GM10266 (cell line): ENCODE results near the gene CDC42EP5.

Experiments
- DNase-seq: peaks from one replicate; pipeline ENCODE4 v3.0.0; 2012; ENCODE audit errors: extremely low spot score
- TF ChIP-seq, protein P1 (sequence below): IDR thresholded peaks from 2 replicates; pipeline ENCODE4 v1.5.1; 2012; ENCODE audit warnings: mild to moderate bottlenecking, low read depth; ENCODE audit not compliant: control insufficient read depth, insufficient read depth; ENCODE audit errors: missing control alignments

CDC42EP5 gene

DNA sequence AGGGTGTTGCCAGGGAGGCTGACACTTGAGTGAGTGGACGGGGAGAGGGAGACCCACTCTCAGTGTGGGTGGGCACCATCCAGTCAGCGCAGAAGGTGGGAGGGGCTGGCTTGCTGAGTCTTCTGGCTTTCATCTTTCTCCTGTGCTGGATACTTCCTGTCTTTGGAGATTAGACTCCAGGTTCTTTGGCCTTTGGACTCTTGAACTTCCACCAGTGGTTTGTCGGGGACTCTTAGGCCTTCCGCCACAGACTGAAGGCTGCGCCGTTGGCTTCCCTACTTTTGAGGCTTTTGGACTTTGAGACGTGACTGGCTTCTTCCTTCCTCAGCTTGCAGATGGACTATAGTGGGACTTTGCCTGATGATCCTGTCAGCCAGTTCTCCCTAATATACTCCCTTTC lies 28.4 kb downstream of the CDC42EP5 start:
- TF ChIP-seq, protein P1, sequence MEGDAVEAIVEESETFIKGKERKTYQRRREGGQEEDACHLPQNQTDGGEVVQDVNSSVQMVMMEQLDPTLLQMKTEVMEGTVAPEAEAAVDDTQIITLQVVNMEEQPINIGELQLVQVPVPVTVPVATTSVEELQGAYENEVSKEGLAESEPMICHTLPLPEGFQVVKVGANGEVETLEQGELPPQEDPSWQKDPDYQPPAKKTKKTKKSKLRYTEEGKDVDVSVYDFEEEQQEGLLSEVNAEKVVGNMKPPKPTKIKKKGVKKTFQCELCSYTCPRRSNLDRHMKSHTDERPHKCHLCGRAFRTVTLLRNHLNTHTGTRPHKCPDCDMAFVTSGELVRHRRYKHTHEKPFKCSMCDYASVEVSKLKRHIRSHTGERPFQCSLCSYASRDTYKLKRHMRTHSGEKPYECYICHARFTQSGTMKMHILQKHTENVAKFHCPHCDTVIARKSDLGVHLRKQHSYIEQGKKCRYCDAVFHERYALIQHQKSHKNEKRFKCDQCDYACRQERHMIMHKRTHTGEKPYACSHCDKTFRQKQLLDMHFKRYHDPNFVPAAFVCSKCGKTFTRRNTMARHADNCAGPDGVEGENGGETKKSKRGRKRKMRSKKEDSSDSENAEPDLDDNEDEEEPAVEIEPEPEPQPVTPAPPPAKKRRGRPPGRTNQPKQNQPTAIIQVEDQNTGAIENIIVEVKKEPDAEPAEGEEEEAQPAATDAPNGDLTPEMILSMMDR = no peak
- DNase-seq = no peak

DNA sequence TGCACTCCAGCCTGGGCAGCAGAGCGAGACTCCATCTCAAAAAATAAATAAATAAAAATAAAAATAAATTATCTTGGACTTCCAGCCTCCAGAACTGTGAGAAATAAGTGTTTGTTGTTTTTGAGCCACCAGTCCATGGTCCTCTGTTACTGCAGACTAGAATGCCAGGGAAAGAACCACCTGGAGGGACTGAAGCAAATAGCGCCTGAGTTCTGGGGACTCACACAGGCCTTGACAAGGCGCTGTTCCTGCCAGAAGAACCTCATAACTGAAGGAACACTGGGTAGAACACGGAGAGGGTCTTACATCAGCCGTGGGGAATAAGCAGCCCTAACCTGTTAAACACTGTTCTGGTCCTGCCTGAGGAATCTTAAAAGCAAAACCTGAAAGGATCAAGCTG lies 32.5 kb downstream of the CDC42EP5 start:
- TF ChIP-seq, protein P1 = no peak

DNA sequence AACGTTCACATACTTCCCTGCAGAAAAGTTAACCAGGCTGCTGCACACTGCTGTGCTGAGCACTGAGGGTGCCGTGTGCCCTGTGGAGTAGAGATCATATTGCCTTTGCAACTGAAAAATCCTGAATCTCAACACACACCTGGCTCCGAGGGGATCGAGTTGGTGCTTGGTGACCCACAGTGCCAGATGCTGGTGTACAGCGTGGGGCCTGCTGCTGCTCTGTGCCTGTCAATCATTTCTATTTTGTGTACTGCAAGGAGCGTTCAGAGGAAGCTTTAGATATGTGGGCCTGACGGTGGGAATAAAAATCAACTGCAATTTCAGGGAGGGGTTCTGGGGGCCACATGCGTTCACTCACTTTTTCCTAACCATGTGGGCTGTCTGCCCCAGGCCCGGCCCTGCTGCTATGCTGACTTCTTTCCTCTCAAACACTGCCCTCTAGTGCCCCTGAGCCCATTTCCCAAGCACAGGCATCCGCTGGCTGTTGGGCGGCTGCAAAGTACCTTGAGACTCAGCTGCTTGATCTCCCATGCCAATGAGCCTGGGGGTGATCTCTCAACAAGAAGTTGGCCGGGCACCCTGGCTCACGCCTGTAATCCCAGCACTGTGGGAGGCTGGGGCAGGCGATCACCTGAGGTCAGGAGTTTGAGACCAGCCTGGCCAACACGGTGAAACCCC lies 33.8 kb downstream of the CDC42EP5 start:
- no peak for DNase-seq
- TF ChIP-seq, protein P1 = peak; percentile 41

More for the DNA sequence above, 32.5 kb downstream of the CDC42EP5 start:
- no peak for DNase-seq

DNA sequence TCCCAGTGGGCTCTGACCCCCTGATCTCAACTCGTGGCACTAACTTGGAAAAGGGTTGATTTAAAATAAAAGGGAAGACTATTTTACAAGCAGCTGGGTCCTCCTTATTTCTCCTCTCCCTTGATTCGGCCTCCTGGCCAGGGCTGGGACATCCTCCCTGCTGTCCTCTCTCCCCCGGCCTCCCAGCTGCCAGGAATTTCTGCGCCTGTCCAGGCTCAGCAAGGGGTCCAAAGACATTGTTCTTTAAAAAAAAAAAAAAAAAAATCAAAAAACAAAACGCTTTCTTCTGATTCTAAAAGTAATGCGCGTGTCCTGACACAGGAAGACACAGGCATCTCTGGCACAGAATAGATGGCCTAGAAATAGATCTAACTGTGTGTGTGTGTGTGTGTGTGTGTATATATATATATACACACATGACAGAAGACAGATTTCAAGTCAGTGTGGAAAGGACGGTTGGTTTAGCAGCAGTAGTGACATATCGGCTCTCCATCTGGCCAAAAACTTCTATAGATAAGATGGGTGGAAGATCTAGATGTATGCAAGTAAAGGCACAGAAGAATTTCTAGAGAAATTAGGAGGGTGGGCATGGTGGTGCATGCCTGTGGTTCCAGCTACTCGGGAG lies 36.4 kb downstream of the CDC42EP5 start:
- TF ChIP-seq, protein P1 = no peak
- no peak for DNase-seq

DNA sequence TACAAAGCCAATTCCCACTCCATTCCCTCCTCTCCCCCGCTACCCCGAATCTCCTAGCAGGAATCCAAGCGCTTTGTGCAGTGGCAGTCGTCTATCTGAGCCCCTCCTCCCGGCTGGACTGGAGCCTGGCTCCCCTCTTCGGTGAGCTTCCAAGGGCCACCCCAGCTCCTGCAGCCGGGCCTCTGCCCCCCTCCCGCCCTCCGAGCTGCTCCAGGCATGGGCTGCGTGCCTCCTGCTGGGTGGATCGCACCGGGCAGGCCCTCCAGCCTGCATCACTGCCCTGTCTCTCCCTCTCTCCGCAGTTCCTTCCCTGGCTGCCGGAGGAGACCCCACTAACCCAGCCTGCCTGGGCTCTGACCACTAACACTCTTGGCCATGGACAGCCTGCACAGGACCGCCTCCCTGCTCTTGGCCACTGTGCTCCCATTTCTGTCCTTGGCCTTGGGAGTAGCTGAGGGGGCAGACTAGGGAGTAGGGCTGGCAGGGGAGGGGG lies 37.0 kb downstream of the CDC42EP5 start:
- no peak for DNase-seq
- TF ChIP-seq, protein P1 = no peak

DNA sequence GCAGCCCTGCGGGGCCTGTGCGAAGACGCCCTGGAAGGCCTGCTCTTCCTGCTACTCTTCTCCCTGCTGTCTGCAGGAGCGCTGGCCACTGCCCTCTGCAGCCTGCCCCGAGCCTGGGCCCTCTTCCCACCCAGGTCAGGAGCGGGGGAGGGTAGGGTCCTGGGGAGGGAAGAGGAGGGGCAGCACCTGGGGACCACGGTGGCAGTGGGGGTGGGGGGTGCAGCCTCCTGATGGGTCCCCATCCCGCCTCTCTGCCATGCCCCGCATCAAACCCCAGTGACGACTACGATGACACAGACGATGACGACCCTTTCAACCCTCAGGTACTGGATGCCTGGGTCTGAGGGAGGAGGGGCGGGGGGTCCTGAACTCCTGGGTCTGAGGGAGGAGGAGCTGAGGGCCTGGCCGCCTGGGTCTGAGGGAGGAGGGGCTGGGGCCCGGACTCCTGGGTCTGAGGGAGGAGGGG lies 37.5 kb downstream of the CDC42EP5 start:
- DNase-seq = no peak
- TF ChIP-seq, protein P1 = no peak

DNA sequence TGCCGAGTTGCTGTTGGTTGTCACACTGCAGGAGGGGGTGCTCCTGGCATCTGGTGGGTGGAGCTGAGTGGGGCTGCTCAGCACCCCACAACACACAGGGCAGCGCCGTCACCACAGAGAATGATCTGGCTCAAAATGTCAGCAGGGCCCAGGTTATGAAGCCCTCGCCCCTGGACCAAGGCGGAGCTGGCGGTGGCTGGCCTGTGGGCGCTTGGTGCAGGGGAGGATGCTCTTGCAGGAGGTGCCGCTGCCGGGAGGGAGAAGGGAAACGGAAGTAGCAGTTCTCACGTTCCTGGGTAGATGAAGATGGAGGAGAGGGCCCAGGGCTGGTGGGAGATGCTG lies 38.3 kb downstream of the CDC42EP5 start:
- TF ChIP-seq, protein P1 = no peak
- DNase-seq = no peak
